ENCODE results near the gene EDEM1.

EDEM1 gene

DNA sequence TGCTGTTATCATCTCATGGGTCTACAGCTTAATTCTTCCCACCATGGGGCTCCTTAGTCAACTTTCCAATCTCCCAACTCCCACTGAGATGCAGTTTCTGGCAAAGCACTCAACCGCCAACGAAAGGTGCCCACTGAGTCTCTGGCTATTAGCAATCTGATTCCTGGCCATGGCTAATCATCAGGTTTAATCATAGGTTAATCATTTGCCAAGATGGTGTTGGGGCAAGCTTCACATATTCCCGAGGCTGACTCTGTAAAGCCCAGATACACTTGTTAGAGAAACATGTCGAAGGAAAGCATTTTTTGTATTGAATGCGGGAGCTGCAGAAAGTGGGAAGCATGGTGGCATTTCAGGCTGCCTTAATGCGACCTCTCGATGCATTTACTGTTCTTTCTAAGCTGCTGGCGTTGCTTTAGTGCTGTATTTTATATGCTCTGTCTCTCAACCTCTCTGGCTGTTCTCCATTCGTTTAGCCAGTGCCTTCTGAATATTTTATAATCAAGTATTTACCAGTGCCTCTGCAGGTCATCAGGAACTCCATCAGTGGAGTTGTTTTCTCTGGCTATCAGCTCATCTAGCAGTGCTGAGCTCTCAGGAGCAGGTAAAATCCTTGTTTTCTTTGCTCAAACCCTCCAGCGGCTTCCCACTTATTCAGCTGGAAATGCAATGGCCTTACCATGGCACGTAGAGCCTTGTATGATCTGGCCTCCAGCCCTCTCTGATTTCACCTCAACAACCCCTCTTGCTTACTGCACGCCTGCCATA lies 67.0 kb downstream of the EDEM1 start:
- H3K4me3 ChIP-seq (ENCODE audit: low read depth, low read length), result no peak overlapping the region
- H3K36me3 ChIP-seq (ENCODE audit: insufficient read depth, low read length), result no peaks in the 10 kb centered on the region
- H3K27me3 ChIP-seq (ENCODE audit: insufficient read depth, low read length), result peaks cover 37% of the 10 kb centered on the region
- H2AFZ ChIP-seq (ENCODE audit: low read length, unreplicated experiment), result no peak overlapping the region
- H3K4me1 ChIP-seq (ENCODE audit: control insufficient read depth, insufficient read depth, low read length, unreplicated experiment), result no peaks in the 10 kb centered on the region
- H3K27ac ChIP-seq (ENCODE audit: low read depth, low read length), result no peak overlapping the region
- H3K79me2 ChIP-seq (ENCODE audit: control insufficient read depth, insufficient read depth, low read length, unreplicated experiment), result no peaks in the 10 kb centered on the region

DNA sequence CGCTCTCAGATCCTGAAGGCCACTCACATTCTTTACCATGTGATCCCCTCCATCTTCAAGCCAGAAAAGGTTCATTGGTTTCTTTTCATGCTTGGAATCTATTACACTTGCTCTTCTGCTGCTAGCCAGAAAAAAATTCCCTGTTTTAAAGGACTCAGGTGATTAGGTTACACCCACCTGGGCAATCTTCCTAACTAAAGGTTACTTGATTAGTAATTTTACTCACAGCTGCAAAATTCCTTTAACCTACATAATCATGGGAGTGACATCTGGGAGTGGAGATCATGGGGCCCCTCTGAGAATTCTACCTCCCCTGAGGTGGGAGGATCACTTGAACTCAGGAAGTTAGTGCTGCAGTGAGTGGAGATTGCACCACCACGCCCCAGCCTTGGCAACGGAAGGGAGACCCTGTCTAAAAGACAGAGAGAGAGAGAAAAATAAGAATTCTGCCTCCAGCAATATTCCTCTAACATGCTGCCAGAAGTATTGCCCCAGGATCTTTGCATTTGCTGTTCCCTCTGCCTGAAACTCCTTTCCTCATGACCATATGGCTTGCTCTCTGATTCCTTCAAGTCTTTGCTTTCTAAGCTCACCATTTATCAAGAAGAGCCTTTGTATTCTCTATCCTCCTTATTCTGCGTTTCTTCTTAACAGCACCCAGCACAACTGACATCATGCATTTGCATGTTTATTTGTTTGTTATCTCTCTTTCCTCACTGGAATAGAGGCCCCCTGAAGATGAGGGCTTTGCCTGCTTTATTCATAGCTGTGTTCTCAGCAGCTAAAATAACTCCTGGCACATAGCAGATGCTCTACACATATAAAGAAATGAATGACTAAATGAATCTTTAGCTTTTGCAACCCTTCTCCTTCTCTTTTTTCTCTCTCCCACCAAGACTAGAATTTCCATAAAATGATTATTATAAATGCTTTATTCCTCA lies 68.2 kb downstream of the EDEM1 start:
- no peak overlapping the region for H2AFZ ChIP-seq (ENCODE audit: low read length, unreplicated experiment)
- H3K4me3 ChIP-seq (ENCODE audit: low read depth, low read length), result no peak overlapping the region
- no peaks in the 10 kb centered on the region for H3K4me1 ChIP-seq (ENCODE audit: control insufficient read depth, insufficient read depth, low read length, unreplicated experiment)
- no peaks in the 10 kb centered on the region for H3K36me3 ChIP-seq (ENCODE audit: insufficient read depth, low read length)
- no peak overlapping the region for H3K27ac ChIP-seq (ENCODE audit: low read depth, low read length)
- no peaks in the 10 kb centered on the region for H3K79me2 ChIP-seq (ENCODE audit: control insufficient read depth, insufficient read depth, low read length, unreplicated experiment)
- H3K27me3 ChIP-seq (ENCODE audit: insufficient read depth, low read length), result peaks cover 46% of the 10 kb centered on the region

DNA sequence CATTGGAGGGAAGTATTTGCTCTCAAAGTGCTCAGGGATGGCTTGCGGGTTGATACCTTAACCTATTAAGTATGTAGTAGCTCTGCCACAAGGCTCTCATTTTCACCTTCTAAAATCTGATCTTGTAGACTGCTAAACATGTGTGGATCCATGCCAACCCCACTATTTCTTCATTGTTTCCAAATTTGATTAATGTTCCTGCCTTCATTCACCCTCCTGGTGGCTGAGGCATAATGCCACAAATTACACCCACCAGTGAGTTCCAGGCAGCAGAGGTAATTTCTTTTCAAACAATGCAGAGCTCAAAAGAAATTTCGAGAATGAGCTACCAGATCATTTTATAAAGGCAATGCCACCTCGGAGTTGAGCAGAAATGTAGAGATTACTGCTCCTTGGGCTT lies 71.0 kb downstream of the EDEM1 start:
- Histone ChIP-seq H3K4me3 (ENCODE audit: low read depth, low read length) (no peak overlapping the region), H3K27me3 (ENCODE audit: insufficient read depth, low read length) (peaks cover 45% of the 10 kb centered on the region), H3K79me2 (ENCODE audit: control insufficient read depth, insufficient read depth, low read length, unreplicated experiment) (no peaks in the 10 kb centered on the region), H3K4me1 (ENCODE audit: control insufficient read depth, insufficient read depth, low read length, unreplicated experiment) (no peaks in the 10 kb centered on the region), H2AFZ (ENCODE audit: low read length, unreplicated experiment) (no peak overlapping the region), H3K27ac (ENCODE audit: low read depth, low read length) (no peak overlapping the region), H3K36me3 (ENCODE audit: insufficient read depth, low read length) (no peaks in the 10 kb centered on the region)

DNA sequence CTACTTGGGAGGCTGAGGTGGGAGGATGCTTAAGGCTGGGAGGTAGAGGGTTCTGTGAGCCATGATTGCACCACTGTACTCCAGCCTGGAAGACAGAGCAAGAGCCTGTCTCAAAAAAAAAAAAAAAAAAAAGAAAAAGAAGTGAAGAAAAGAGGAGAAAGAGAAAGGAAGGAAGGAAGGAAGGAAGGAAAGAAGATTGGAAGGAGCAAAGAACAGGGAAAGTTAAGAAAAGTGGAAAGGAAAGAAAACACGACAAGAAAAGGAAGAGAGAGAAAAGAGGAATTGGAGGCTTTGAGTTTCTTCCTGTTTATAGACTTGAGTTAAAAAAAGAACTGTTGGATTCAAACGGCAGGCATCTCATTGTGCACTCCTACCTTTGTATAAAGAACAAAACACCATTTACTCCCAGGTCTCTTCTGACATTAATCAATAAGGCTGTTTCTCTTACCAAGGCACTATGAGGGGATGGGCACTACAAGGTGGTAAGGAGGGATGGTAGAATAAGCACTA lies 73.5 kb downstream of the EDEM1 start:
- Histone ChIP-seq H3K4me3 (ENCODE audit: low read depth, low read length) (no peak overlapping the region), H3K36me3 (ENCODE audit: insufficient read depth, low read length) (no peaks in the 10 kb centered on the region), H3K4me1 (ENCODE audit: control insufficient read depth, insufficient read depth, low read length, unreplicated experiment) (no peaks in the 10 kb centered on the region), H3K79me2 (ENCODE audit: control insufficient read depth, insufficient read depth, low read length, unreplicated experiment) (no peaks in the 10 kb centered on the region), H3K27ac (ENCODE audit: low read depth, low read length) (no peak overlapping the region), H3K27me3 (ENCODE audit: insufficient read depth, low read length) (peaks cover 33% of the 10 kb centered on the region), H2AFZ (ENCODE audit: low read length, unreplicated experiment) (no peak overlapping the region)

DNA sequence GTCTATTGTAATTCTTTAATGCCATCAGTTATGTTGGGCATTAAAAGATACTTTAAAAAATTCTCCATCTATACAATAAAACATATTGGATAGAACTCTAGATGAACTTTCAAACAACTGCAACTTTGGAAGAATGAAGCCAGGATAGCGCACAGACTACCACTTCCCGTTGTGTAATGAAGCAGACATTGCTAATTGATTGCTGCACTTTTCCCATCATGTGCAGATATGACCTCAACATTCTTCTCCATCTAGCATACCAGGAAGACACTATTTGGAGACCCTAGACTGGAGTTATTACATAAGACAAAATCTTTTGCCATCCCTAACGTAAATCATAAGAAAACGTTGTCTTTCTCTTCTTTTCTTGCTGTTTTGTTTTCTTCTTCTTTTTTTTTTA lies 75.0 kb downstream of the EDEM1 start:
- Histone ChIP-seq H3K27me3 (ENCODE audit: insufficient read depth, low read length) (peaks cover 33% of the 10 kb centered on the region), H3K27ac (ENCODE audit: low read depth, low read length) (no peak overlapping the region), H2AFZ (ENCODE audit: low read length, unreplicated experiment) (no peak overlapping the region), H3K36me3 (ENCODE audit: insufficient read depth, low read length) (no peaks in the 10 kb centered on the region), H3K4me3 (ENCODE audit: low read depth, low read length) (no peak overlapping the region), H3K4me1 (ENCODE audit: control insufficient read depth, insufficient read depth, low read length, unreplicated experiment) (no peaks in the 10 kb centered on the region), H3K79me2 (ENCODE audit: control insufficient read depth, insufficient read depth, low read length, unreplicated experiment) (no peaks in the 10 kb centered on the region)

DNA sequence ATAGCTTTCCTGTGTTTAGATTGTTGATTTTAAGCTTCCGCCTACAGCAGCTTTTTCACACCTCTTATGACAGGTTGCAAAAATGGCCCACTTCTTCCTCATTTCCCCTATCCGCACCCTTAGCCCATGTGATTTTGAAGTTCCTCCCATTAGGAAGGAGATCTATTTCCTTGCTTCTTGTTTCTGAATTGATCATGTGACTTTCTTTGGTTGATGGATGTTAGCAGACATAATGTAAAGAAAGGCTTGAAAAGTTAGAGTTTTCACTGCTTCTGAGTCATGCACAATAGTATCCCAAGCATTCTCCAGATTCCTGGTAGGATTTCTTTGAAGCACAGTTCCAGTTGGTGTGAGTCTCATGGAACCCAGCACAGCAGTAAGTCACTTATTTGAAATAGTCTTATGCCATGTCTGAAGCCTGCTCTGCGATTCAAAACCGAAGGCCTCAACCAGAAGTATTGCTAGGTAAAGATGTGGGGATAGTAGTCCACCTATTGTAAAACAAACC lies 76.6 kb downstream of the EDEM1 start:
- Histone ChIP-seq H2AFZ (ENCODE audit: low read length, unreplicated experiment) (no peak overlapping the region), H3K27ac (ENCODE audit: low read depth, low read length) (no peak overlapping the region), H3K36me3 (ENCODE audit: insufficient read depth, low read length) (no peaks in the 10 kb centered on the region), H3K79me2 (ENCODE audit: control insufficient read depth, insufficient read depth, low read length, unreplicated experiment) (no peaks in the 10 kb centered on the region), H3K4me3 (ENCODE audit: low read depth, low read length) (no peak overlapping the region), H3K4me1 (ENCODE audit: control insufficient read depth, insufficient read depth, low read length, unreplicated experiment) (no peaks in the 10 kb centered on the region), H3K27me3 (ENCODE audit: insufficient read depth, low read length) (peaks cover 34% of the 10 kb centered on the region)

DNA sequence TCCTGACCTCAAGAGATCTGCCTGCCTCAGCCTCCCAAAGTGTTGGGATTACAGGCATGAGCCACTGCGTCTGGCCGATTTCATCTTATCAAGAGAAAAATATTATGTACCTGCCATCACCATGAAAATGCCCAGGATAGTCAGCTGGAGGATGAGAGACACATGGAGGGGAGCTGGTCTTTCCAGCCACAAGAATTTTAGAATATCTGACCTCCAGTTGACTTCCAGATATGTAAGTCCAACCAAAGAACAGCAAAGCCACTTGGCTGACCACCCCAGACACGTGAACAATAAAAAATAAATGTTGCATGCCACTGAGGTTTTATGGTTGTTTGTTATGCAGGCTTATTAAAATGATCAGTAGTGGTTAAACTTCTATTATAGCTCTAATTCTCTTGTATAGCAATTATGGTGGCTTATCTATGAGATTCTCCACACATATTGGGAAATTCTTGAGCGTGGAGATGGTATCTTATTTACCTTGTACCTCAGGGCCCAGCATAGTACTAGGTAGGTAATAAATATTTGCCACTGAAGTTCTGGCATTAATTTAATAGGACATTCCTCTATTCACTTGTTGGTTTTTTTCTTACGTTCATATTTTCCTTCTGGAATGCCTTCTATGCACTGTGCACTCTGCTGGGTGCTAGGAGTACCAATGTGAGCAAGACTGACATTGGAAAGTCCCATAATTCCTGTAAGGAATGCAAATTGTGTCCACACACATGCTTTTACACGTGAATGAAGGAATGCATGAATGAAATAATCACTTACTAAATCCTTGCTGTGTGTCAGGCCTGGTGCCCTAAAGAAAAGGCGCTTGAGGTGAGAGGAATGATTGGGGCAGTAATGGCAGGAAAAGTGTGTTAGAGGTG lies 77.6 kb downstream of the EDEM1 start:
- Histone ChIP-seq H3K36me3 (ENCODE audit: insufficient read depth, low read length) (no peaks in the 10 kb centered on the region), H3K4me3 (ENCODE audit: low read depth, low read length) (no peak overlapping the region), H3K27me3 (ENCODE audit: insufficient read depth, low read length) (peaks cover 34% of the 10 kb centered on the region), H2AFZ (ENCODE audit: low read length, unreplicated experiment) (no peak overlapping the region), H3K79me2 (ENCODE audit: control insufficient read depth, insufficient read depth, low read length, unreplicated experiment) (no peaks in the 10 kb centered on the region), H3K27ac (ENCODE audit: low read depth, low read length) (no peak overlapping the region), H3K4me1 (ENCODE audit: control insufficient read depth, insufficient read depth, low read length, unreplicated experiment) (no peaks in the 10 kb centered on the region)

DNA sequence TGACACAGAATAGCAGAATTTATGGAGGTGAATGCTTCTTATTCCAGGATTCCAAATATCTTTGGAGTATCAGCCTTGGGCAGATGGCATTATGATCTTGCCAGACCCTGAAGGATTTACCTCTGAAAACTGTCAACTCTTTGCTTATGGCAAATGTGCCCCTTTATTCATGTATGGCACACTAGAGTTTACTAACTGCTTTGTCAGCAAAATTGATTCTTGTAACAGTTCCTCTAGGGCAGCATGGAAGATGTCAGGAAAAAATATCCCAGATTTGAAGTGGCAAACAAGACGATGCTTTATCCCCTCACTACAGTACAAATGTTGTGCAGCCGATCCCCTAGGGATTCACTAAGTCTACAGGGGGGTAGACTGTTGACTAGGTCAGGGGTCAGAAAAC lies 79.7 kb downstream of the EDEM1 start:
- H2AFZ ChIP-seq (ENCODE audit: low read length, unreplicated experiment), result no peak overlapping the region

DNA sequence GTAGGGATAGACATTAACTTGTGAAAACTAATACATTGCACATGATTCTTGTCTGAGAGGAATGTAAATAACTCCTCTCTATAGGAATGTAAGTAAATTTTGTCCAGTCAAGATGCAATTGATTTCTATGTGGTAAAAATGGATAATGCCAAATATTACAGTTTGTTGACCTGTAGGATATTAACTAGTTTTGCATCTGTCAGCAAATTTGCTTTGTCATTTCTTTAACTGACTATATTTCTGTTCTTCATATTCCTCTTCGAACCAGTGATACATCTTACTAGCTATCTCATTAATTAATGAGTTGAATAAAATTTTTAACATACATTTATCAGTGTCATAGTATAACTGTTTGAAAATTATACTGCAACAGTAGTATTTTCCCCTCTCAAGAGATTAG lies 80.4 kb downstream of the EDEM1 start:
- Histone ChIP-seq H3K4me3 (ENCODE audit: low read depth, low read length) (no peak overlapping the region), H3K79me2 (ENCODE audit: control insufficient read depth, insufficient read depth, low read length, unreplicated experiment) (no peaks in the 10 kb centered on the region), H3K27me3 (ENCODE audit: insufficient read depth, low read length) (peaks cover 42% of the 10 kb centered on the region), H3K27ac (ENCODE audit: low read depth, low read length) (no peak overlapping the region), H2AFZ (ENCODE audit: low read length, unreplicated experiment) (no peak overlapping the region), H3K4me1 (ENCODE audit: control insufficient read depth, insufficient read depth, low read length, unreplicated experiment) (no peaks in the 10 kb centered on the region), H3K36me3 (ENCODE audit: insufficient read depth, low read length) (no peaks in the 10 kb centered on the region)

More for the DNA sequence above, 79.7 kb downstream of the EDEM1 start:
- Histone ChIP-seq H3K27me3 (ENCODE audit: insufficient read depth, low read length) (peaks cover 39% of the 10 kb centered on the region), H3K27ac (ENCODE audit: low read depth, low read length) (no peak overlapping the region), H3K36me3 (ENCODE audit: insufficient read depth, low read length) (no peaks in the 10 kb centered on the region), H3K4me1 (ENCODE audit: control insufficient read depth, insufficient read depth, low read length, unreplicated experiment) (no peaks in the 10 kb centered on the region), H3K79me2 (ENCODE audit: control insufficient read depth, insufficient read depth, low read length, unreplicated experiment) (no peaks in the 10 kb centered on the region), H3K4me3 (ENCODE audit: low read depth, low read length) (no peak overlapping the region)

Measured in ACC112 (cell line).